GM21786 (cell line): ENCODE measurements around the gene KDM4F.

Experiments used
- ATAC-seq: cut with Tn5 transposase; IDR thresholded peaks from one replicate; pipeline ENCODE4 v1.9.1; 2021; ENCODE audit not compliant: unreplicated experiment

Gene KDM4F

DNA sequence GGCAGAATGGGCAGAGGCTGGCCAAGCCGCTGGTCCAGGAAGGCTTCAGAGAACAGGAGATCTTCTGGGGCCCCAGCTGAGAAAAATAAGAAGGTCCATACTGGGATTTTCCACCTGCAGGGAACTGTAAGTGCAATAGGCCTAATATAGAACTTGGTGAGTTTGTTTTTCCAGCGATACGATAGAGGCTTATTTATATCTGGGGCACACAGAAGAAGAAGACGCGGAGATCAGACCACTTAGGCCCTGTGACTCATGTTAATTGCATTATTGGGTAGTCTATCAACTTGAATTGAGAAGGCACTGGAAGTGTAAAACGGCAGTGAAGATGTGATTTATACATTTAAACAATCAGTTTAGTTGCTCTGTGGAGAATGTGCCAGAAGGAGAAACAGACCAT, 9.8 kb downstream of the KDM4F start:
- no peak for ATAC-seq

DNA sequence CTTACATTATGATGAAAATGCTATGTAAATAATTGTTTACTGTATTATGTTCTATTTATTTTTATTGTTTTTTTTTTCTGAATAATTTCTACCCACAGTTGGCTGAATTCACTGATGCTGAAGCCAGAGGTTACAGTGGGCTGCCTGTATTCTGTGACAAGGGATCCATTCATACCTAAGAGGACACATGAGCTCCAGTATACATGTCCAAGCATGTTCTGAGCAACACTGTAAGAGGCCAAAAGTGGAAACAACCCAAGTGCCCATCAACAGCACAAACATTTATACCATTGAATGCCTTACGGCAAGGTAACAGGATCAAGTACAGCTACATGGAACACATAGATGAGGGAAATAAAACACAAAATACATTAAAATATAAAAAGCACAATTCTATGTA, 16.1 kb downstream of the KDM4F start:
- ATAC-seq = no peak

DNA sequence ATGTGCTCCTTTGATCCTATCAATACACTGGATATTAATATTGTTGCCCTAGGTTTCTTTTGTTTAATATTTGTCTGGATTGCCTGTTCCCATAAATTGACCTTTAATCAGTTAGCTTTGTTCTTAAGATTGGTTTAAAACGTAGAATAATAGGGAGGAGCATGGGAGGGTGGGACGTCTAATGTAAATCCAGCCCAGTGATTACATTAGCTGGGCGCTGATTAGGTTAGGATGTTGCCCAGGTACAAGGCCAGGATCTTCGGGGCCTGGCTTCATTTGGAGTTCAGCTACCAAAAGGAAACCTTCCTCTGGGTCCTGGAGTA, 17.5 kb downstream of the KDM4F start, which contains the start of gene SRSF8:
SRSF8 (plus strand) TSS at position 204 of the 323 bp plus-strand sequence. CDS start 308 bp downstream, outside the sequence.
- ATAC-seq = peak; percentile 38

DNA sequence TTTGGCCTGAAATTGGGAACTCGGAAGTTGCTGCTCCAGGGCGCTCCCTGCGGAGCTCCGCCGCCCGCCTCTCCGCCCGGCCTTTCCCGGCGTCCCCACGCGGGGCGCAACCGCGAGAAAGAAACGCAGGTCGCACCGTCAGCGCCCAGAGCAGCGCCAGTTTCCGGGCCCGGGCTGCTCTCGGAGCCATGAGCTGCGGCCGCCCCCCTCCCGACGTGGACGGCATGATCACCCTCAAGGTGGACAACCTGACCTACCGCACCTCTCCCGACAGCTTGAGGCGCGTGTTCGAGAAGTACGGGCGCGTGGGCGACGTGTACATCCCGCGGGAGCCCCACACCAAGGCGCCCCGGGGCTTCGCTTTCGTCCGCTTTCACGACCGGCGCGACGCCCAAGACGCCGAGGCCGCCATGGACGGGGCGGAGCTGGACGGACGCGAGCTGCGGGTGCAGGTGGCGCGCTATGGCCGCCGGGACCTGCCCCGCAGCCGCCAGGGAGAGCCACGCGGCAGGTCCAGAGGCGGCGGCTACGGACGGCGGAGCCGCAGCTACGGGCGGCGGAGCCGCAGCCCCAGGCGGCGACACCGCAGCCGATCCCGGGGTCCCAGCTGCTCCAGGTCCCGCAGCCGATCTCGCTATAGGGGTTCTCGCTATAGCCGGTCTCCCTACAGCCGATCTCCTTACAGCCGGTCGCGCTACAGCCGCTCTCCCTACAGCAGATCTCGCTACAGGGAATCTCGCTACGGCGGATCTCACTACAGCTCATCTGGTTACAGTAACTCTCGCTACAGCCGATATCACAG, 18.0 kb downstream of the KDM4F start:
- peak; percentile 60 for ATAC-seq

DNA sequence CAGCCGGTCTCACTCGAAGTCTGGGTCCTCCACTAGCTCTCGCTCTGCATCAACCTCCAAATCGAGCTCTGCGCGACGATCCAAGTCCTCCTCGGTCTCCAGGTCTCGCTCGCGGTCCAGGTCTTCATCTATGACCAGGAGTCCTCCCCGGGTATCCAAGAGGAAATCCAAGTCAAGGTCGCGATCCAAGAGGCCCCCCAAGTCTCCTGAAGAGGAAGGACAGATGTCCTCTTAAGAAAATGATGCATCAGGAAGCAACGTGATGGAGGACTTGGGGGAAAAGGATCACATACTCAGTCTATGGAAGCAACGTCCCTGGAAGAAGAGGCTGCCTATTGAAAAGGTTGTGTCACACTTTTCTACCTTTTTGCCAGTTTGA, 18.6 kb downstream of the KDM4F start:
- ATAC-seq = no peak

DNA sequence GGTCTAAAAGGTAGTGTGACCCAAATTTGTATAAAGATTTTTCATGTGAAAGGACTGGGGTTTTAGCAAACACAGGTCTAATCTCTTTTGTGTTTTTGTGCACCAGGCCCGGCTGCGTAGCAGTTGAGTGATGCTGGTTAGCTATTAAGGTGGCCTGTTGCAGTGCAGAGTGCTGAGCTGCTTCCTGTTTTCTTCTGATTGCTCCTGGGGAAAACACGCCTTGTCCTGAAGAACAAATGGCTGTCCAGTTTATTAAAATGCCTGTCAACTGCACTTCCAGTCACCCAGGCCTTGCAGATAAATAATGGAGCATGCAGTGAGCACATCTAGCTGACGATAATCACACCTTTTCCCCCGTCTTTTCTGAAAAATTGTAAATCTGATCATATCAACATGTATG, 19.3 kb downstream of the KDM4F start:
- peak; percentile 74 for ATAC-seq

DNA sequence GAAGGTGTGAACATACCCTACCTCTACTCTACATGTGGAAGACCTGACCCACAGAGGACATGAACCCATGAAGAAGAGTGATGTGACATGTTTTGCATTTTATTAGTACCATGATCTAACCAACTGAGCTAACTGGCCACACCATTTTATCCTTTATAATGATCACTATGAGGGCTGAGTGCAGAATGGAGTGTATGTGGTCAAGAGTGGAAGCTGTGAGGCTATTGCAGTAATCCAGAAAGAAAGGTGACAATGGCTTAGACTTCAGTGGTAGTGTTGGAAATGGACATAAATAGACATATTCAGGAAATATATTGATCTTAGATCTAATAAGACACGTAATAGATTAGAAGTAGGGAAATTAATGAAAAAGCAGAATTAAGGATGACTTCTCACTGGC, 21.2 kb downstream of the KDM4F start:
- no peak for ATAC-seq

DNA sequence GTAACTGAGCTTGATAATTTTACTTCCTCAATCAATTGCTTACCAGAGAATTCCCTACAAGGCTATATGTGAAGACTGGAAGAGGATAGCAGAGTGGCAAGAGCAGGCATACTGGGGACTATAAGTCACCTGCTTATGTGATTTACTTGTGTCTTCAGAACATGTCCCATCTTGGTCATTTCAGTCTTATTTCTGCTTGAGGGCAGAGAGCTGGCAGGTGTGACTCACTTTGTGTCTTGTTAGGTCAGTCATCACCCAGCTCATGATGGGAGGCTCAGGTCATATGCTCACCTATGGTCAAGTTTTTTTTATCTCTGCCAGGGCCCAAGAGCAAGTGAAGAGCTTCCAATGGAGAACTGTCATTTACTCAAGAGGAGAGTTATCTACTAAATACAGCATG, 23.7 kb downstream of the KDM4F start:
- ATAC-seq = no peak

DNA sequence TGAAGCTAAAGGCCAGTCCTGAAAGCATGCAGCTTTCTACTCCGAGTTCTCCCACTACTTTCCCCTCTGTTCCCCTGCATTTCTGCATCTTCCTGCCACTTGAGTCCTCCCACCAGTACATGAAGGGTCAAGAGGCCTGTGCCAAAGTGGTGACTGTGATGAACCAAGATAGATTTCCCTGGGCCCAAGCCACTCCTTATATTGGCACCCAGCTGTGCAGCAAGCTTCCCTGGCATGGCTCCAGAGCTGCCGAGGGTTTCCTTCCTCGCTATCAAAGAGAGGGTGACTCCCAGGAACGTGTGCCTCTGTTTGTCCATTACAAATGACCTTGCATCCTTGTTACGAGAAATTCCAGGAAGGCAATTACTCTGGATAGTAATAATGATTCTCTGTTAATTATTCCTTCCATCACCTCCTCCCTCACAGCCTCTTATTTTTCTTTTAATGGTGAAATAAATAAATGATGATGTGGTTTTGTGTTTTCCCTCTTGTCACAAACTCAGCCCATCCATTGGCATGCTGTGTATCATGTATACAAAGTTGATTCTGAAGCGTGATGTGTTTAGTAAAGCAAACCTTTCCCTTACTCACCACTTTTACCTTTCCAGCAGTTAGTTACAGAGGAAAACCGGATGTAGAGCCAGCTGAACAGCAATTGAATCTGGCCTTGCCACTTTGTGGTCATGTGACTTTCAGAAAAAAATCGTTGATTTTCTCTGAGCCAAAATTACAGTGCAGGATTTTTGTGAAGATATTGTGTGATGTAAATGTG, 25.8 kb downstream of the KDM4F start:
- ATAC-seq = no peak

DNA sequence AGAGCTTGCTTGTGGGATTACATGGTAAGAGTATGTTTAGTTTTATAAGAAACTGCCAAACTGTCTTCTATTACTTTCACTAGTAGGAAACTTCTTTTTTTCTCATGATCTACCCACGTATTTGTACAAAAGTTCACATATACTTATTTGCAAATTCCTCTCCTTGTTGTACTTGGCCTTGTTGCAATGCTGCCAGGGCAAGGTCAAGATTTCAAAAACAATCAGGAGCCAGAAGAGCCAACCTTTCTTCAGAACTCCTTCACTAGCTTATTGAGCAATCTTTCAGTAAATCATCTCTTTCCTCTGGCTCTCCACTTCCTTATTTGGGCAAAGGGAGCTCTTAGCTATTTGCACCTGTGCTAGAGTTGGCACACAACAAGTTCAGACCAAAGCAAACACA, 27.2 kb downstream of the KDM4F start:
- ATAC-seq = peak; percentile 62

DNA sequence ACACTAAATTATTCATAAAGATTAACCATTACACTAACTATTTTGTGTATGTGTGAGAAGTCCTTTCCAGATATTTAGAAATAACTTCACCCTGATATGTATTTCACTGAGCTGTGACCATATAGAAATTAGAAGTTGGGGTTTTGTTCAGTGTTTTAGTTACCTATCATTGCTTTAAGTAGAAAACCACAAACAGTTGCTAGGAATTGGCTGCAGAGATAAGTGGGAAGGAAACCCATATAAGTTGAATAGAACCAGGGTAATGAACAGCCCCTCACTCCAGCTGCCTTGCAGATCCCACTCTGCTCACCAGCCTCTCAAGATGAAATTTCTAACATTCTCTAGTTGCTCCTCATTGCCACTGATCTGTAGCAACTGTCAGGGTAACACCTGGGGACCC, 27.8 kb downstream of the KDM4F start:
- ATAC-seq = no peak

DNA sequence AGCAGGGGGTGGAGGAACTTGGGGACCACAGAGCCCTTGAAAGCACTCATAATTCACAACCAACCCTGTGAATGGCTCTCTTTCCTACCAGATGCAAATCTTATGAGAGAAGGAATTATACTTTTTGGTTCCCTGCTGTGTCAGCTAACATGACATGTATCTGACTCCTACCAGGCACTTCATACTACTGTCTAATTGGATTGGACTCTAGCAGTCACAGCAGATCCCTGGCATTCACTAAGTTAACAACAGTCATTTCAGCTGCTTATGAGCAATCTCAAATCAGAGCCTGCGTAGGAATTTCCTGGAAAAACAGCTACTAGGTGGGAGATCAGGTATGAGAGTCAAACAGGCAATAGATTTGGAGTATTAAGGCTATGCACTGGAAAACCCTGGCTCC, 29.3 kb downstream of the KDM4F start:
- ATAC-seq = no peak

DNA sequence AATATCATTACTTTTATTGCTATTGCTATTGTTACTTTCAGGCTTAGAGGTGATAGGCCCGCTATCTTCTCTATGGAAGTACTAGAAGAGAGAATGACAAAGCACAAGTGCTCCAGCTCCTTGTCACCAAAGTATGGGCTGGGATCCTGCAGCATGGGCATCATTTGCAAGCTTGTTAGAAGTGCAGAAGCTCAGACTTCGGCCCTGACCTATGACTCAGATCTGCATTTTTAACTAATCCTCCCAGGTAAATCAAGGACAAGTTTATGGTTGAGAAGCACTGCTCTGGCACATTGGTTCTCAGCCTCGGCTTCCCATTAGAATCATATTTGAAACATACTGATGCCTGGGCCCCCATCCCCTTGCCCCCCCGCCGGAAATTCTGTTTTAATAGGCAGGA, 31.8 kb downstream of the KDM4F start:
- no peak for ATAC-seq

DNA sequence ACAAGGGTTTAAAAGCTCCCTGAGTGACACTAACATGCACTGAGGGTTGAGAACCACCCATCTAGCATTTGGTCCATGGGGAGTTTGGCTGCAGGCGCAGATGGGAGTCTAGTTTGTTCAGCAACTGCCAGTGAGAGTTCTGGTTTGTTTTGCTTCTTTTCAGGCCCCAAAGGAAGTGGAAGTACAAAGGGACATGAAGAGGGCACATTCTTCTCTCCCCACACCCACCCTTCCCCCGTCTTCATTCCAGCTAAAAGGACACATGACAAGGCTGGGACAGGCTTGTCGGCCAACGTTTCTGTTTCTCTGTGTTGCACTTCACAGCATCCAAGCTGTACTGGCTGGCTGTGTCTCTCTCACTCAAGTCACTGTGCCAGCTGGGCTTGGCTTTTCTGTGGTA, 32.2 kb downstream of the KDM4F start:
- ATAC-seq = no peak

DNA sequence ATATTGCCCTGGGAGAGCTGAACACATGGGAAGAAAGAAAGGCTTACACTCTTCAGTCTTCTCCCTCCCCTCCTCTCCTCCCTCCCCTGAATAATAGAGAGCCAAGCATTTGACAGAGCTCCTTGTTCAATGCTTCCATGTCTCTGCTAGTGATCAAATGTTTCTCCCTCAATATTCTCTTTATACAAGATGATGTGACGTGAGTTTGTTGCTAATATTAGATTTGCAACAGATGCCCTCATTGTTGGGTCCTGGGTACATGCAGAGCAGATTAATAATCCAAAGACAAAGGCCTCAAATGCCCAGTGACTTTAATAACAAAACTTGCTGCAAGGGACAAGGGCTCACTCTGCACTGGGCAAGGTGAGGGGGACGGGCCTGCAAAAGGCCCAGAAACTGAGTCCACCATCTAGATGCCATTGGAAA, 33.4 kb downstream of the KDM4F start:
- no peak for ATAC-seq

DNA sequence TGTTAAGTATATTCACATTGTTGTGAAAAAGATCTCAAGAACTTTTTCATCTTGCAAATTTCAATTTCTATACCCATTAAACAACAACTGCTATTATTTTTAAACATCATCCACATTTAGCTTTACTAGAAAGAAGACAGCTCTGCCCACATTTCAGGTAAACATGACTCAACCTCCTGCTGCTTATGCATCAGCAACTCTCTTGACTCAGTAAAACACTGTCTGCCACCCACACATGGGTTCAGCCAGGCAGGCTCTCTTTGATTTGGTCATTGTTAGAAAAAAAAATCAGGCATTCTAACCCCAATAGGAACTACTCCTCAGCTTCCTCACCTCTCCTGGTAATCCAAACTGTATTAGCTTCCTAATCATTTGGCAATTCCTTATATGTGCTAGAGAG, 35.3 kb downstream of the KDM4F start:
- peak; percentile 35 for ATAC-seq

DNA sequence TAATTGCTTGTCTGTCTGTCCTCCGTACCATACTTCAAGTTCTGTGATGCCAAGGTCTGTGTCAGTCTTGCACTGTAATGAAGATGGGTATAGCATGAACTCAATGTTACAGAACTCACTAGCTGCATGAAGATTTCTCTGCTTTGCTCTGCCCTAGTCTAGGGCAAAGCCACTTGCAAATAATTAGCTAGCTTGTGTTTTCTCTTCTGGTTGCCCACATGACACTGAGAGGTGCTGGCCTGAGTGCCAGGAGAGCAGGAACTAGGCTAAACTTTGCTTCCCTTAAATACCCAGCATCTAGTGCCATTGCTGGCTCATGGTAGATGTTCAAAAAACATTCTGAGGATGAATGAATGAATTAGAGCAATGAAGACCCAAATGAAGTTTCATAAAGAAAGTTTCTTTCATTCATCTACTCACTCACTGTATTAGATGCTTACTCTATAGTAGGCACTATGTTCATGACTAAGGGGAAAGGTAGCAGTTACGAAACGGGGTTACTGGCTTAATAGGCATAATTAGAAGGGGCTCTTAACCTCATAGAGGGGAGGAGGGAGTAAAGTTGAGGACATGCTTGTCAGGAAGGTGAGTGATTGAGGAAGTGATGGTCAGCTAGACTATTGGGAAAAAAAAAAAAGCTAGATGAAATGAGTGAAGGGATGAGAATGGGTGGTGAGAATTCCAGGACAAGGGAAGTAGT, 36.0 kb downstream of the KDM4F start:
- peak; percentile 27 for ATAC-seq

DNA sequence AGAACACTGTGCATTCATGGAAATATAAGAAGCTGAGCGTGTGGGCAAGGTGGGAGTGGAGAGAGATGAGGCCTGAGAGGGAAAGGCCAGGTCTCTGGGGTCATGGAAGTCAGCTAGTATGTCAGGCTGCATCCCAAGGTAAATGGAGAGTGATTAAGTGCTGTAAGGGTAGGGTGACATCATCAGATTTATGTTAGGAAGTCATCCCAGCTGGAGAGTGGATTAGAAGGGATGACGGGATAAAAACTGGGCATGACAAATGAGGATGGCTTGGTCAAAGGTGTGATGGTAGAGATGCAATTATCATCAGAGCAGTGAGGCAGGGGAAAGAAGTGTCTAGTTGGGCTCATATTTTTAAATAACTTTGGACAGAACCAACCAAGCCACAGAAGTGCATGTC, 36.9 kb downstream of the KDM4F start:
- no peak for ATAC-seq

DNA sequence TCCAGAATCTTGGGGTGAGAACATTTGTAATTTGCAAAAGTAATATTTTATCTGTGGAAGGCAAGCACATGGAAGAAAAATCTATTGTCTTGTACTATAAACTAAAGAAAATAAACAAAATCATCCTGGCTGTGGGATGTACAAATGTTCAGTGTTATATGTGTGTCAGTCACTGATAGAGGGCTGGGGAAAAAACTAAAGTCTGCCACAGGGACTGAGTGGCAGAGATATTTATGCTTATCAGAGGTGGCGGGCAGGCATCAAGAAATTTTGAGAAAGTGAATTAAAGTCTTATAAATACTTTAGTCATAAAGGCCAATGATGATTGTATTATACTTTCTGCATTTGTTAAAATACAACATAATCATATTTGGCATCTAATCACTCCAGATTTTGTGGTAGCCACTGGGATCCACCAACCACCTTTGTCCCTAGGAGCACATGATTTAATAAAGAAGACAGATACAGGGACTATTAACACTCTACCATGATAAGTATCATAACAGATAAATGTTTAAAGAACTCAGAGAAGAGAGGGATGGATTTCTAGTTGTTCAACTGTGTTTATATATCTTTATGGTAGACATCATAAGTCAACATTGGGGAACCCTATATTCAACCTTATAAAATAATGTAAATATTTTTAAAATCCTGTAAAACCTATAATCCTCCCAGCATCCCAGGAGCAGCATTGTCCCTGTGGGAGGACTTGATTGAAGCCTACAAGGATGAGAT, 37.8 kb downstream of the KDM4F start:
- ATAC-seq = no peak

DNA sequence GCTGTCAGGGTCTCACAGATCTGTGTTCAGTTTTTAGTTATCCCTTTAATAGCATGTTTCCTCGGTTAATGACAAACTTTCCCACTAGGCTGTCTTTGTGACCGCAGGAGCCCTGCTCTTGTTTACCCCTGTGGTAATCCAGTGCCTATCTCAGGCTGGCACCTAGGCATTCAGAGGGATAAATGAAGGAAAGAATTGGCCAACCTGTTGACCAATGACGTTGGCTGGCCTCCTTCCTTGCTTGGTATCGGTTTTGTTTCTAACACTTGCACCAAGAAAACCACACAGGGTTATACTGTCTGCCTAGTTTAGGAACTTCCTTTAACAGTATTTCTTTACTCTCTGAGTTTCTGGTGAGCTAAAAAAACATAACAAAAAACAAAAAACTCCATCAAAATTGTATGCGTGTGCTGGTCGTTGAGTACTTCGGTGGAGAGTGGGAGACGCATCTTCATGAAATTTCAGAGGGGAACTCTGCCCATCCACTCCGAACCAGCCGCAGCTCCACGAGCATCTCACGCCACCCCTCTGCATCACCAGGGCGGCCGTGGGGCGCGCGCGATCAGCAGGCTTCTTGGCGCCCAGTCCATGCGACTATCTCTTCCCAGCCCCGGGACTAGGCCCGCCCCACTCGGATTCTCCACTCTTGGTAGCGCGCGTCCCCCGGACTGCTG, 39.9 kb downstream of the KDM4F start:
- ATAC-seq = peak; percentile 39
